ENCODE measurements around the gene ERAL1.
"Not testable (repeated sequence)": the region's sequence is repeated elsewhere in the genome, so short reads cannot be mapped to it uniquely, and the experiment has no call there.

Gene ERAL1

GRCh38 chr17:28896884-28897768 lies 42.3 kb downstream of the ERAL1 start, which contains the start of gene FLOT2:
FLOT2 (minus strand) TSS chr17:28897733; CDS start chr17:28897574, 159 bp downstream.
- H3K4me1 Mint-ChIP-seq (ENCODE audit: low read depth): peaks cover 69% of the 10 kb centered on the region
- H3K36me3 Mint-ChIP-seq: peaks cover 5% of the 10 kb centered on the region
- H3K9me3 Mint-ChIP-seq (ENCODE audit: low read depth): no peaks in the 10 kb centered on the region
- no peaks in the 10 kb centered on the region for H3K27me3 Mint-ChIP-seq
- H3K27ac Mint-ChIP-seq: peak within 1 kb of the TSS; percentile 97
- peak within 1 kb of the TSS; percentile 93 for H3K4me3 Mint-ChIP-seq

GRCh38 chr17:28897769-28898526 lies 43.1 kb downstream of the ERAL1 start:
- no peaks in the 10 kb centered on the region for H3K9me3 Mint-ChIP-seq (ENCODE audit: low read depth)

GRCh38 chr17:28898527-28898955 lies 43.7 kb downstream of the ERAL1 start:
- Mint-ChIP-seq H3K27me3 (no peaks in the 10 kb centered on the region), H3K4me1 (ENCODE audit: low read depth) (peaks cover 63% of the 10 kb centered on the region), H3K4me3 (no peak overlapping the region), H3K9me3 (ENCODE audit: low read depth) (no peaks in the 10 kb centered on the region), H3K27ac (peak overlapping the region; percentile 34), H3K36me3 (peaks cover 5% of the 10 kb centered on the region)

More at GRCh38 chr17:28897769-28898526, 43.1 kb downstream of the ERAL1 start:
- Mint-ChIP-seq H3K4me3 (peak overlapping the region; percentile 93), H3K27me3 (no peaks in the 10 kb centered on the region), H3K27ac (peak overlapping the region; percentile 97), H3K36me3 (peaks cover 5% of the 10 kb centered on the region), H3K4me1 (ENCODE audit: low read depth) (peaks cover 66% of the 10 kb centered on the region)

- Mint-ChIP-seq H3K9me3 (ENCODE audit: low read depth) (no peaks in the 10 kb centered on the region), H3K27ac (peak overlapping the region; percentile 47), H3K4me3 (peak overlapping the region; percentile 35), H3K4me1 (ENCODE audit: low read depth) (peaks cover 56% of the 10 kb centered on the region), H3K36me3 (peaks cover 5% of the 10 kb centered on the region), H3K27me3 (no peaks in the 10 kb centered on the region)
These were observed 44.5 kb downstream of the ERAL1 start for GRCh38 chr17:28899212-28899815.

GRCh38 chr17:28900986-28901726 lies 46.3 kb downstream of the ERAL1 start:
- H3K9me3 Mint-ChIP-seq (ENCODE audit: low read depth): no peaks in the 10 kb centered on the region
- peaks cover 5% of the 10 kb centered on the region for H3K36me3 Mint-ChIP-seq
- peak overlapping the region; percentile 94 for H3K4me3 Mint-ChIP-seq
- no peaks in the 10 kb centered on the region for H3K27me3 Mint-ChIP-seq
- peak overlapping the region; percentile 89 for H3K27ac Mint-ChIP-seq
- peaks cover 46% of the 10 kb centered on the region for H3K4me1 Mint-ChIP-seq (ENCODE audit: low read depth)

DNA sequence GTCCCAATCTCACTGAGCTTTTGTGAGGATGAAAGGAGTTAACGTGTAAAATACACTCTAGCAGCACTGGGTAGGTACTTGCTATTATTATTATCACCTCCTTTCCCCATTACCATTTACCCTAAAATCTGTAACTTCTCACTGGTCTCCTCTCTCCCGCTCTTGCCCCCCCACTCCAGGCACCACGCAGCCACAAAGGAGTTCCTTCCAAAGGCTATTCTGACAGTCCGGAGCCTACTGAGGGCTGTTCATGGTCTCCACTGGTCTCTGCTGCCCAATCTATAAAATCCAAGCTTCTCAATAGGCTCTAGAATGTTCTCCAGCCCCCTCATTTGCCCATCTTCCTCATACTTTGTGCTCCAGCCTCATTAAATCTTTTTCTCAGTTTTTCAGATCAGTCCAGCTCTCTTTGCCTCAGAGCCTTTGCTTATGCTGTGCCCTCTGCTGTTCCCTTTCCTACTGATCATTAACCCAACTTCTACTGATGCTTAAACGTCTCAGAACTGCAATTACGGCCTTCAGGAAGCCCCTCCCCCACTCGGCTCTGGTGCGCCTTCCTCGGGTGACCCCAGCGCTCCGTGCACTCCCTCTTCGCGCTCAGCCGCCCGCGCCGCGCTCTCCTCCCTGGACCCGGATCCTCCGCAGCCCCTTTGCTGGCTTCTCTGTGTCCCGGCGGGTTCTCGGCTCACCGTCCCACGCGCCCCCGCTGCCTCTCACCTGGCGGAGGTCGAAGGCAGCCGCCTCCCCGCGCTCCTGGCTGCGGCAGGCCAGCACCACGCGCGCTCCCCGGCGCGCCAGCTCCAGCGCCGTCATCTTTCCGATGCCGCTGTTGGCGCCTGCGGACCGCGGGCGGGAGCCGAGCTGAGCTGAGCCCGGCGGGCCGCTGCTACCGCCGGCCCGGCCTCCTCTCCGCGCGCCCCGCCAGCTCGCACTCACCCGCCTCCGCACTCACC lies 47.3 kb downstream of the ERAL1 start:
- Mint-ChIP-seq H3K4me3 (peak overlapping the region; percentile 94), H3K36me3 (peaks cover 5% of the 10 kb centered on the region), H3K27ac (peak overlapping the region; percentile 89), H3K27me3 (no peaks in the 10 kb centered on the region), H3K9me3 (ENCODE audit: low read depth) (no peaks in the 10 kb centered on the region), H3K4me1 (ENCODE audit: low read depth) (peaks cover 39% of the 10 kb centered on the region)

- H3K4me3 Mint-ChIP-seq: peak within 1 kb of the TSS; percentile 94
- no peaks in the 10 kb centered on the region for H3K9me3 Mint-ChIP-seq (ENCODE audit: low read depth)
- H3K27me3 Mint-ChIP-seq: no peaks in the 10 kb centered on the region
- peaks cover 34% of the 10 kb centered on the region for H3K4me1 Mint-ChIP-seq (ENCODE audit: low read depth)
- H3K27ac Mint-ChIP-seq: peak within 1 kb of the TSS; percentile 89
- peaks cover 5% of the 10 kb centered on the region for H3K36me3 Mint-ChIP-seq
These were observed 48.2 kb downstream of the ERAL1 start, which contains the start of gene DHRS13 for GRCh38 chr17:28902819-28903545. DHRS13 (minus strand) TSS chr17:28903079; CDS start chr17:28902944, 135 bp downstream.

DNA sequence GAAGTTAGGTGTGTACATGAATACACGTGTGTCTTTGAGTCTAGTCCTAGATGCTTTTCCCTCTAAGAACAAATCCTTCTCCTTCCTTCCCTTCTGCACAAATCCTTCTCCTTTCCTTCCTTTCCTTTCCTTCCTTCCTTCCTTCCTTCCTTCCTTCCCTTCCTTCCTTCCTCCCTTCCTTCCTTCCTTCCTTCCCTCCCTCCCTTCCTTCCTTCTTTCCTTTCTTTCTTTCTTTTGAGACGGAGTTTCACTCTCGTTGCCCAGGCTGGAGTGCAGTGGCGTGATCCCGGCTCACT lies 48.7 kb downstream of the ERAL1 start:
- H3K9me3 Mint-ChIP-seq (ENCODE audit: low read depth); H3K36me3 Mint-ChIP-seq; H3K27me3 Mint-ChIP-seq: not testable (repeated sequence)
- peak overlapping the region; percentile 79 for H3K4me3 Mint-ChIP-seq
- H3K27ac Mint-ChIP-seq: peak overlapping the region; percentile 70
- peaks cover 31% of the 10 kb centered on the region for H3K4me1 Mint-ChIP-seq (ENCODE audit: low read depth)

- Mint-ChIP-seq H3K36me3 (peaks cover 5% of the 10 kb centered on the region), H3K4me3 (peak overlapping the region; percentile 46), H3K4me1 (ENCODE audit: low read depth) (peaks cover 21% of the 10 kb centered on the region), H3K27ac (no peak overlapping the region), H3K9me3 (ENCODE audit: low read depth) (no peaks in the 10 kb centered on the region), H3K27me3 (no peaks in the 10 kb centered on the region)
These were observed 50.0 kb downstream of the ERAL1 start for GRCh38 chr17:28904800-28905199.

DNA sequence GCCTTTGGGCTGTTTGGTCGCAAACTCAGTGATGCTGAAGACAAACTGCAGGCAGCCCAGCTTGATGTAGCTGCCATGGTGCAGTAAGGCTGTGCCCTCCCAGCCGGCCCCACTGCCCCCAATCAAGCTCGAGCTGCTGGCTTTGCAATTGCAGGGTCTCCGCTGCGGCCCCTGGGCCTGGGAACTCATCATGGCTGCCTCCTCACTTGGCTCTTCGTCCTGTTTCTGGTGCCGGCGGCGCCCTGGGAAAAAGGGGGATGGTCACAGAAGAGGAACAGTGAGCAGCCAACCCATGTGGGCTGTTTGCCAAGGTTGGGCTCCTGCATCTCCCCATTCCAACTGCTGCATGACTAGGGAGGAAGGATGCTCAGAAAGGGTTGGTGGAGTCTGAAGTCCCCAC lies 51.5 kb downstream of the ERAL1 start:
- Mint-ChIP-seq H3K4me3 (no peak overlapping the region), H3K4me1 (ENCODE audit: low read depth) (peaks cover 13% of the 10 kb centered on the region), H3K27me3 (no peaks in the 10 kb centered on the region), H3K27ac (no peak overlapping the region), H3K36me3 (no peaks in the 10 kb centered on the region), H3K9me3 (ENCODE audit: low read depth) (no peaks in the 10 kb centered on the region)

DNA sequence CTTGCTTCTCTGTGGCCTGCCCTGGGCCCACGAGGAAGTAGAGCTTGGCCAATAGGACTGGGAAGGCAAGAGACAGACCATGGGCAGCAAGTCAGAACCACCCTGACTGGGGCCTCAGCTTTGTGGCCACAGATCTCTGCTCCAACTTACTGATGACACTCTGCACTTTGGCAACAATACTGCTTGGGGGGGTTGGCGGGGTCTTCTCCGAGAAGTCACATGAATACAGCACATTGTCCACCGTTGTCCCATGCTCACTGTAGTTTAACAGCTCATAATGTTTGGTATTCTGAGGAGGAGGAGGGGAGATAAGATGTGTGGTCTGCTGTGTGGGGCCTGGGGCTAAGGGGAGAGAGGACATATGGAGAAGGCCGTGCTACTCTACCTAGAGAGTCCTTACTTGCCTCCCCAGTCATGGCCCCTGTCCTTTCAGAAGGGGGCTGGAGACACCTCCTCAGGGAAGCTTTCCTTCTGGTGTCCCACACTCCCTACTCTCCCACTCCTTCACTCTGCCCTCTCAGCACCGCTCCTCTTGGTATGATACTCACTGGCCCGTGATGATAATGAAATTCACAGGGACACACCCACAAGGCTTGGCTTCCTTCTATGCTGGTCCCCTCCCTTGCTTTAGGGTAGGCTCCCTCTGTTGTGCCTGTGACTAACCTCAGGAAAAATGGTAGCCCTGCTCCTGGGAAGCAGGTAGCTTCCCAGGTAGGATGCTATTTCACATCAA lies 52.1 kb downstream of the ERAL1 start:
- Mint-ChIP-seq H3K4me3 (no peak overlapping the region), H3K36me3 (no peaks in the 10 kb centered on the region), H3K27me3 (no peaks in the 10 kb centered on the region), H3K9me3 (ENCODE audit: low read depth) (no peaks in the 10 kb centered on the region), H3K4me1 (ENCODE audit: low read depth) (peaks cover 8% of the 10 kb centered on the region), H3K27ac (peak overlapping the region; percentile 66)

- Mint-ChIP-seq H3K4me1 (ENCODE audit: low read depth) (peaks cover 4% of the 10 kb centered on the region), H3K27me3 (no peaks in the 10 kb centered on the region), H3K4me3 (no peak overlapping the region), H3K36me3 (no peaks in the 10 kb centered on the region), H3K27ac (peak overlapping the region; percentile 66), H3K9me3 (ENCODE audit: low read depth) (no peaks in the 10 kb centered on the region)
These were observed 53.1 kb downstream of the ERAL1 start for GRCh38 chr17:28907709-28908475.

All from activated naive CD8-positive, alpha-beta T cell (primary cell).